ENCODE data around the gene CAMKK1.
A peak's percentile ranks its signal among the peaks of the same experiment; 100 is the strongest.

CAMKK1 gene

GRCh38 chr17:3828852-3829232, 64.0 kb downstream of the CAMKK1 start:
- ATAC-seq (replicated peaks) (no peak), DNase-seq (no peak)
- peaks cover 38% of the 10 kb centered on the region for H3K36me3 Mint-ChIP-seq (ENCODE audit: insufficient read depth)
- H3K4me3 Mint-ChIP-seq = no peak overlapping the region
- H3K4me1 Mint-ChIP-seq (ENCODE audit: low read depth in 2 of 2) = peaks cover 2 to 8% of the 10 kb centered on the region in 2 donors
- no peaks in the 10 kb centered on the region for H3K9me3 Mint-ChIP-seq
- H3K27ac Mint-ChIP-seq = no peak overlapping the region
- no peaks in the 10 kb centered on the region for H3K27me3 Mint-ChIP-seq

DNA sequence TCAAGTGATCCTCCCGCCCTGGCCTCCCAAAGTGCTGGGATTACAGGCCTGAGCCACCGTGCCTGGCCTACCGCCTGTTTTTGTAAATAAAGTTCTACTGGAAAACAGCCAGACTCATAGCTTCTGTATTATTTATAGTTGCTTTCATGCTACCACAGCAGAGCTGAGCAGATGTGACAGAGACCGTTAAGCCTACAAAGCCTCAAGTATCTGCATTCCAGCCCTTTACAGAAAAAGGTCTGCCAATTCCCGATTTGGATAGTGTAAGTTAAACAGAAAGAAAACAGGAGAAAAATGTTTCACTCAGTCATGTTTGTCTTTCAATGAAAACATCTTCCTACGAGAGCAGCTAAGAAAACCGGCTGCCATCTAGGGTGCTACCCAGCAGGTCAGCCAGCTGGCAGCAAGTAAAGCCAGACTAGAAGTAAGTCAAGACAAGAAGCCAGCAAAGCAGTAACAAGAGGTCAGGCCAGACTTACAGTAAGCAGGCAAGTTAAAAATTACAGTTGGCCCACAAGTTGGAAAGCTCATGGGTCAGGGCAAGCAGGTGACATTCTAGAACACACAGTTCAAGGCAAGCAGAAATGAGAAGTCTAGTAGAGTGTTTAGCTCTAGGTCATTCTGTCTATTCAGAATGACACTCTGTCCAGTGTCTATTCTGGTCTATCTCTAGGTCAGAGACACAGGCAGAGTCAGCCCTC, 64.6 kb downstream of the CAMKK1 start:
- Mint-ChIP-seq H3K36me3 (ENCODE audit: insufficient read depth) (peaks cover 40% of the 10 kb centered on the region), H3K4me1 (ENCODE audit: low read depth in 2 of 2) (peaks cover 0 to 8% of the 10 kb centered on the region in 2 donors), H3K4me3 (no peak overlapping the region), H3K27me3 (no peaks in the 10 kb centered on the region), H3K9me3 (no peaks in the 10 kb centered on the region), H3K27ac (peak overlapping the region in 1 of 2 donors; percentile 55)
- ATAC-seq (replicated peaks) = no peak
- no peak for DNase-seq

DNA sequence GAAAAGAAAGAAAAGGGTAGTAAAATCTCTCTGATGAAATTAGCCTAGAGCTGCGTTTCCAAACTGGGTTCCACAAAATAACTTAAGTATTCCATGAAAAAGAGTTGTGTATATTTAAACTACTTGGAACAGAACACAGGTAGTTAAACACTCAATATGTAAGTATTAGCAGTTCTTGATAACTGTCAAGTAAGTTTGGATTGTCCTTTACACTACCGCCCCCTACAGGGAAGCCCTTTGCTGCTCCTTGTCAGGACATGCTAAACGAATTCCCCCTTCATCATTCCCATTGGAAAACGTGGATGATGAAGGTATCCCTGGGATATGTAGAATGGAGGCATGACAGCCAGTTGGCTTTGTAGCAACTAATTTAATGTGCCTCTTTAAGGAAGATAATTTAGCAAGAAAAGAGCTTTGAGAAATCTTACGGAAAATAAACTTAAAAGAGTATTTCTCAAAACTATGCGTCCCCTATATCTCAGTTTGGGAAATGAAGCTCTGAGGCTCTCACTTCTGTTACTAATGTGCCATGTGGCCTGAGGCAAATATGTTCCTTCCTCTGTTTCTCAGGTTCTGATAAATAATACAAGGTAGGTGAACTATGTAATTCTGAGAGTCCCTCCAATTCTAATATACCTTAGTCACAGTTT, 65.6 kb downstream of the CAMKK1 start:
- H3K27ac Mint-ChIP-seq = no peak overlapping the region

GRCh38 chr17:3826191-3826590, 66.7 kb downstream of the CAMKK1 start:
- peaks cover 51% of the 10 kb centered on the region for H3K36me3 Mint-ChIP-seq (ENCODE audit: insufficient read depth)
- H3K27me3 Mint-ChIP-seq = no peaks in the 10 kb centered on the region
- no peak overlapping the region for H3K4me3 Mint-ChIP-seq
- no peak for ATAC-seq (replicated peaks)
- H3K4me1 Mint-ChIP-seq (ENCODE audit: low read depth in 2 of 2) = peaks cover 0 to 8% of the 10 kb centered on the region in 2 donors
- H3K9me3 Mint-ChIP-seq = no peaks in the 10 kb centered on the region
- no peak overlapping the region for H3K27ac Mint-ChIP-seq
- DNase-seq = no peak

More for the DNA sequence above, 65.6 kb downstream of the CAMKK1 start:
- peaks cover 0 to 8% of the 10 kb centered on the region in 2 donors for H3K4me1 Mint-ChIP-seq (ENCODE audit: low read depth in 2 of 2)
- no peaks in the 10 kb centered on the region for H3K9me3 Mint-ChIP-seq
- H3K36me3 Mint-ChIP-seq (ENCODE audit: insufficient read depth) = peaks cover 43% of the 10 kb centered on the region
- H3K4me3 Mint-ChIP-seq = no peak overlapping the region
- peak; percentile 77 to 84 (median 83) for DNase-seq
- no peaks in the 10 kb centered on the region for H3K27me3 Mint-ChIP-seq
- peak; percentile 77 for ATAC-seq (replicated peaks)

- DNase-seq = no peak
- no peaks in the 10 kb centered on the region for H3K27me3 Mint-ChIP-seq
- no peak for ATAC-seq (replicated peaks)
- no peak overlapping the region for H3K4me3 Mint-ChIP-seq
- H3K9me3 Mint-ChIP-seq = no peaks in the 10 kb centered on the region
- H3K36me3 Mint-ChIP-seq (ENCODE audit: insufficient read depth) = peaks cover 63% of the 10 kb centered on the region
- no peaks in the 10 kb centered on the region for H3K4me1 Mint-ChIP-seq (ENCODE audit: low read depth in 2 of 2)
- H3K27ac Mint-ChIP-seq = no peak overlapping the region
Measured at GRCh38 chr17:3821101-3821500, 71.8 kb downstream of the CAMKK1 start.

DNA sequence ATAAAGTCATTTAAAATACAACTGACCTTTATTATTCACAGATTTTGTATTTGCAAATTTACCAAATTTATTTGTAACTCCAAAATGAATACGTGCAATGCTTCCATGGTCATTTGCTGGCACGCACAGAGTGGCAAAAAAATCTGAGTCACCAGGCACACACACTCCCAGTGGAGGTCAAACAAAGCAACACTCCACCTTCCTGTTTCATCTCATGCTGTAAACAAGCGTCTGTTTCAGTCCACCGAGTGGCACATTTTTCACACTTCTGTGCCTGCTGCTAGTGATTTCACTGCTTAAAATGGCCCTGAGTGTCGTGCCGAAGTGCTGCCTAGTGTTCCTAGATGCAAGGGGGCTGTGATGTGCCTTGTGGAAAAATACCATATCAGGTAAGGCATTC, 74.1 kb downstream of the CAMKK1 start:
- ATAC-seq (replicated peaks) = no peak
- Mint-ChIP-seq H3K27me3 (no peaks in the 10 kb centered on the region), H3K4me1 (ENCODE audit: low read depth in 2 of 2) (no peaks in the 10 kb centered on the region), H3K4me3 (no peak overlapping the region), H3K9me3 (no peaks in the 10 kb centered on the region), H3K36me3 (ENCODE audit: insufficient read depth) (peaks cover 73% of the 10 kb centered on the region), H3K27ac (no peak overlapping the region)
- DNase-seq = no peak

DNA sequence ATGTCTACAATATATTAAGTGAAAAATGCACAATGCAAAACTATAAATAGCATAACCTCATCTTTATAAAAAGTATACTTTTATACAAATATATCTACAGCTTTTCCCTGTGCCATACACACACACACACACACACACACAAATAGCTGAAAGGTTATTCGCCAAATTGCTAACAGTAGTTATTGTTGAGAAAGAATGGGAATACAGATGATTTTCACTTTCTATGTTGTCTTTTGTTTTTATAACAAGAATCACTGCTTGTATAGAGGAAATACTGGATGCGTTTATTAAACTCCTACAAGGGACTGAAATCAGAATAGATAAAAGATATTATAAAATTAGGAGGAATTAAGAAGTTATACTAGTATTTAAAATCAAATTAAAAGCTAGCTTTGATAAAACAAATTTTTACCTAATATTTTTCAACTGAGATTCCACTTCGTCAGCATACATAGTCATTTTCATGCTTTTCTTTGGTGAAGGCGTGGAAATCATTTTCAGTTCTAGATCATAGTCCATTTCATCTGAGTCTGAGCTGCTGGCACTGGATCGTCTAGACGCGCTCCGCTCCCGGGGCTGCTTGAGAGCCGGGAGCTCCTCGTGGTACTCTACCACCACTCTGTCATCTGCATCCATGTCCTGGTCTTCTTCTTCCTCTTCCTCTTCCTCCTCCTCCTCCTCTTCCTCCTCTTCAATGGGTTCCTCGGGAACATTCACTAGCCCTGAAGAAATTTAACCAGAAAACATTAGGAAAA, 74.8 kb downstream of the CAMKK1 start:
- no peaks in the 10 kb centered on the region for H3K9me3 Mint-ChIP-seq
- no peak overlapping the region for H3K4me3 Mint-ChIP-seq
- no peak for DNase-seq
- H3K4me1 Mint-ChIP-seq (ENCODE audit: low read depth in 2 of 2) = no peaks in the 10 kb centered on the region
- ATAC-seq (replicated peaks) = no peak
- peaks cover 73% of the 10 kb centered on the region for H3K36me3 Mint-ChIP-seq (ENCODE audit: insufficient read depth)
- H3K27ac Mint-ChIP-seq = no peak overlapping the region
- H3K27me3 Mint-ChIP-seq = no peaks in the 10 kb centered on the region

GRCh38 chr17:3815925-3816324, 76.9 kb downstream of the CAMKK1 start:
- DNase-seq (no peak), ATAC-seq (replicated peaks) (no peak)
- H3K27me3 Mint-ChIP-seq = no peaks in the 10 kb centered on the region
- H3K27ac Mint-ChIP-seq = peak overlapping the region in 1 of 2 donors; percentile 82
- H3K9me3 Mint-ChIP-seq = no peaks in the 10 kb centered on the region
- no peaks in the 10 kb centered on the region for H3K4me1 Mint-ChIP-seq (ENCODE audit: low read depth in 2 of 2)
- H3K36me3 Mint-ChIP-seq (ENCODE audit: insufficient read depth) = peaks cover 75% of the 10 kb centered on the region
- no peak overlapping the region for H3K4me3 Mint-ChIP-seq

DNA sequence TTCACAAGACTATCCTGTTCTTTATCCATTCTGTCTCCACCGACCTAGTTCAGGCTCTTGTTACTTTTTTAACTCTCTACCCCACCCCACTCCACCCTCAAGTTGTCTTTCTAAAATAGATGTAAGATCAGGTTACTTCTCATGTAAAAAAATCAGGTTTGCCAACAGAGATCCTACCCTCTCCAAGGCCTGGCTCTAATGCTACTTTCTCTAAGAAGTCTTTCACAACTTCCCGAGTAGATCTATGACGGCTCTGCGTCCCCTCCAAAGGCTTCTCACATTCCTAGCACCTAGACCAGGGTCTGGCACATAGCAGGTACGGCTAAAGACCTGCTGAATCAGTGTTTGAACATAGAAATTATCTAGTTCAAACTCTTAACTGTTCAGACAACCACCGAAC, 77.7 kb downstream of the CAMKK1 start:
- ATAC-seq (replicated peaks) (no peak), DNase-seq (no peak)
- Mint-ChIP-seq H3K27me3 (no peaks in the 10 kb centered on the region), H3K4me1 (ENCODE audit: low read depth in 2 of 2) (no peaks in the 10 kb centered on the region), H3K27ac (peak overlapping the region in 1 of 2 donors; percentile 82), H3K36me3 (ENCODE audit: insufficient read depth) (peaks cover 75% of the 10 kb centered on the region), H3K4me3 (no peak overlapping the region), H3K9me3 (no peaks in the 10 kb centered on the region)

- no peaks in the 10 kb centered on the region for H3K27me3 Mint-ChIP-seq
- no peak for ATAC-seq (replicated peaks)
- DNase-seq = no peak
- no peak overlapping the region for H3K4me3 Mint-ChIP-seq
- H3K9me3 Mint-ChIP-seq = no peaks in the 10 kb centered on the region
- H3K36me3 Mint-ChIP-seq (ENCODE audit: insufficient read depth) = peaks cover 69% of the 10 kb centered on the region
- peak overlapping the region in 1 of 2 donors; percentile 82 for H3K27ac Mint-ChIP-seq
- H3K4me1 Mint-ChIP-seq (ENCODE audit: low read depth in 2 of 2) = no peaks in the 10 kb centered on the region
Measured at GRCh38 chr17:3814361-3814760, 78.5 kb downstream of the CAMKK1 start.

GRCh38 chr17:3813171-3813570, 79.7 kb downstream of the CAMKK1 start:
- ATAC-seq (replicated peaks) (no peak), DNase-seq (no peak)
- Mint-ChIP-seq H3K36me3 (ENCODE audit: insufficient read depth) (peaks cover 64% of the 10 kb centered on the region), H3K27ac (peak overlapping the region in 1 of 2 donors; percentile 26), H3K4me3 (no peak overlapping the region), H3K27me3 (no peaks in the 10 kb centered on the region), H3K4me1 (ENCODE audit: low read depth in 2 of 2) (peaks cover 2 to 5% of the 10 kb centered on the region in 2 donors), H3K9me3 (no peaks in the 10 kb centered on the region)

- H3K27me3 Mint-ChIP-seq = no peaks in the 10 kb centered on the region
- H3K27ac Mint-ChIP-seq = peak overlapping the region in 1 of 2 donors; percentile 26
- no peak overlapping the region for H3K4me3 Mint-ChIP-seq
- DNase-seq (no peak), ATAC-seq (replicated peaks) (no peak)
- peaks cover 64% of the 10 kb centered on the region for H3K36me3 Mint-ChIP-seq (ENCODE audit: insufficient read depth)
- peaks cover 2 to 5% of the 10 kb centered on the region in 2 donors for H3K4me1 Mint-ChIP-seq (ENCODE audit: low read depth in 2 of 2)
- no peaks in the 10 kb centered on the region for H3K9me3 Mint-ChIP-seq
Measured at GRCh38 chr17:3812771-3813170, 80.1 kb downstream of the CAMKK1 start.

- Mint-ChIP-seq H3K36me3 (ENCODE audit: insufficient read depth) (peaks cover 59% of the 10 kb centered on the region), H3K27ac (peak overlapping the region in 1 of 2 donors; percentile 26), H3K9me3 (no peaks in the 10 kb centered on the region), H3K4me3 (no peak overlapping the region), H3K4me1 (ENCODE audit: low read depth in 2 of 2) (peaks cover 2 to 5% of the 10 kb centered on the region in 2 donors), H3K27me3 (no peaks in the 10 kb centered on the region)
- DNase-seq (no peak), ATAC-seq (replicated peaks) (no peak)
Measured at GRCh38 chr17:3812284-3812683, 80.6 kb downstream of the CAMKK1 start.

Data from effector memory CD8-positive, alpha-beta T cell (primary cell).